ENCODE measurements around the gene HORMAD2. TPM values are rescaled to one million over a fixed set of nuclear protein-coding genes. Genes with fewer than 3 reads are reported as not detected.
A peak's percentile ranks its signal among the peaks of the same experiment; 100 is the strongest.
"Not testable (repeated sequence)": the region's sequence is repeated elsewhere in the genome, so short reads cannot be mapped to it uniquely, and the experiment has no call there.

The HORMAD2 gene
- total and polyA plus RNA-seq, 3 experiments from 2014 or later, result not detected

DNA sequence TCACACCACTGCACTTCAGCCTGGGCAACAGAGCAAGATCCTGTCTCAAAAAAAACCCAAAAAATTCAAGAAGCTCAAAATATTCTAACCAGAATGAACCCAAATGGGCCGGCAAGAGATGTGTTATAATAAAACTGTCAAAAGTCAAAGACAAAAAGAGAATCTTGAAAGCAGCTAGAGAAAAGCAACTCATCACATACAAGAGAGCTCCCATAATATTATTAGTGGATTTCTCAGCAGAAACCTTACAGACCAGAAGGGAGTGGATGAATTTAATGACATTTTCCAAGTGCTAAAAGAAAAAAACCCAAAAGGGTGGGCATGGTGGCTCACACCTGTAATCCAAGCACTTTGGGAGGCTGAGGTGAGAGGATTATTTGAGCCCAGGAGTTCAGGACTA lies 22.9 kb upstream of the HORMAD2 start:
- peaks cover 3 to 26% of the 10 kb centered on the region in 2 donors for H3K27me3 Mint-ChIP-seq
- no peak overlapping the region for H3K4me3 Mint-ChIP-seq
- H3K9me3 ChIP-seq (ENCODE audit: low read length), result no peaks in the 10 kb centered on the region
- CTCF ChIA-PET, result no interaction called here
- peaks cover 7 to 27% (median 21%) of the 10 kb centered on the region in 5 donors for H3K9me3 Mint-ChIP-seq
- no peaks in the 10 kb centered on the region for H3K27me3 ChIP-seq (ENCODE audit: insufficient read depth, low read length, poor library complexity, severe bottlenecking)
- H3K4me1 ChIP-seq (ENCODE audit: insufficient read depth, low read length), result no peaks in the 10 kb centered on the region
- H3K4me3 ChIP-seq (ENCODE audit: low read length), result no peak overlapping the region
- no peaks in the 10 kb centered on the region for H3K4me1 Mint-ChIP-seq
- no peak overlapping the region for H3K27ac ChIP-seq (ENCODE audit: low read depth, low read length)
- DNase-seq, result no peak
- H3K36me3 ChIP-seq (ENCODE audit: insufficient read depth, low read length), result no peaks in the 10 kb centered on the region
- POLR2A ChIA-PET, result no interaction called here
- peaks cover 2 to 26% (median 2%) of the 10 kb centered on the region in 3 donors for H3K36me3 Mint-ChIP-seq
- no peak overlapping the region for H3K27ac Mint-ChIP-seq

DNA sequence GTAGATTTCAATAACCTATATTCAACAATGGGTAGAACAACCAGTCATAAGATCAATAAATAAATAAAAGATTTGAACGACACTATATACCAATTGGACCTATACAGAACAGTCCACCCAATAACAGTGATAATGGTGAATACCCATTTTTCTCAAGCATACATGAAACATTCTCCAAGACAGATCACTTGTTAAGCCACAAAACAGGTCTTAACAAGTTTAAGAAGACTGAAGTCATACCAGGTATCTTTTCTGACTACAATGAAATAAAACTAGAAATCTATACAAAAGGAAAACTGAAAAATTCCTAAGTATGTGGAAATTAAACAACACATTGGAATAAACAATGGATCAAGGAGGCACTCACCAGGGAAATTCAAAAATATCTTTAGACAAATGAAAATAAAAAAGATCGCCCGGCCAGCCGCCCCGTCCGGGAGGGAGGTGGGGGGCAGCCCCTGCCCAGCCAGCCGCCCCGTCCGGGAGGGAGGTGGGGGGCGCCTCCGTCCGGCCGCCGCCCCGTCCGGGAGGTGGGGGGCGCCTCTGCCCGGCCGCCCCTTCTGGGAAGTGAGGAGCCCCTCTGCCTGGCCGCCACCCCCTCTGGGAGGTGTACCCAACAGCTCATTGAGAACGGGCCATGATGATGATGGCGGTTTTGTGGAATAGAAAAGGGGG lies 20.8 kb upstream of the HORMAD2 start:
- H3K27me3 ChIP-seq (ENCODE audit: insufficient read depth, low read length, poor library complexity, severe bottlenecking); H3K36me3 ChIP-seq (ENCODE audit: insufficient read depth, low read length); DNase-seq; H3K4me1 Mint-ChIP-seq; H3K9me3 ChIP-seq (ENCODE audit: low read length); CTCF ChIA-PET; POLR2A ChIA-PET; H3K4me3 ChIP-seq (ENCODE audit: low read length); H3K4me3 Mint-ChIP-seq; H3K27ac ChIP-seq (ENCODE audit: low read depth, low read length); H3K4me1 ChIP-seq (ENCODE audit: insufficient read depth, low read length): not testable (repeated sequence)
- peaks cover 2 to 28% (median 2%) of the 10 kb centered on the region in 3 donors for H3K36me3 Mint-ChIP-seq
- H3K9me3 Mint-ChIP-seq, result peaks cover 16 to 46% (median 36%) of the 10 kb centered on the region in 5 donors
- H3K27me3 Mint-ChIP-seq, result peaks cover 7 to 35% of the 10 kb centered on the region in 2 donors
- H3K27ac Mint-ChIP-seq, result peak overlapping the region in 1 of 8 donors; percentile 22

DNA sequence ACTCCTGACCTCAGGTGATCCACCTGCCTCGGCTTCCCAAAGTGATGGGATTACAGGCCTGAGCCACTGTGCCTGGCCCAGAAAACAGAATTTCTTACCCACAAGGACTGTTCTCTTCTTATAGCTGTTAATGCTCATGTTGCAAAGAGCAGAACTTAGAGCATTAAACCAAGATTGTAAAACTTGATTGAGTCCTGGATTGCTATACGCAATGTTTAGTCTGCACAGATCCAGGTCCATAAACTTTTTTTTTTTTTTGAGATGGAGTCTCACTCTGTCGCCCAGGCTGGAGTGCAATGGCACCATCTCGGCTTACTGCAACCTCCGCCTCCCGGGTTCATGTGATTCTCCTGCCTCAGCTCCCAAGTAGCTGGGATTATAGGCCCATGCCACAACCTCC lies 19.2 kb upstream of the HORMAD2 start:
- H3K4me1 Mint-ChIP-seq; H3K27ac ChIP-seq (ENCODE audit: low read depth, low read length); DNase-seq; H3K4me1 ChIP-seq (ENCODE audit: insufficient read depth, low read length); H3K4me3 Mint-ChIP-seq; H3K9me3 ChIP-seq (ENCODE audit: low read length); CTCF ChIA-PET; H3K27ac Mint-ChIP-seq; H3K27me3 ChIP-seq (ENCODE audit: insufficient read depth, low read length, poor library complexity, severe bottlenecking); H3K4me3 ChIP-seq (ENCODE audit: low read length); H3K36me3 ChIP-seq (ENCODE audit: insufficient read depth, low read length): not testable (repeated sequence)
- POLR2A ChIA-PET, result interaction anchor here (0.7 kb wide), 1 partner anchor 492 kb away, joined by 5 read pairs; no protein-coding TSS in a partner anchor
- peaks cover 7 to 39% of the 10 kb centered on the region in 2 donors for H3K27me3 Mint-ChIP-seq
- peaks cover 22 to 53% (median 44%) of the 10 kb centered on the region in 5 donors for H3K9me3 Mint-ChIP-seq
- peaks cover 1 to 35% (median 2%) of the 10 kb centered on the region in 3 donors for H3K36me3 Mint-ChIP-seq

DNA sequence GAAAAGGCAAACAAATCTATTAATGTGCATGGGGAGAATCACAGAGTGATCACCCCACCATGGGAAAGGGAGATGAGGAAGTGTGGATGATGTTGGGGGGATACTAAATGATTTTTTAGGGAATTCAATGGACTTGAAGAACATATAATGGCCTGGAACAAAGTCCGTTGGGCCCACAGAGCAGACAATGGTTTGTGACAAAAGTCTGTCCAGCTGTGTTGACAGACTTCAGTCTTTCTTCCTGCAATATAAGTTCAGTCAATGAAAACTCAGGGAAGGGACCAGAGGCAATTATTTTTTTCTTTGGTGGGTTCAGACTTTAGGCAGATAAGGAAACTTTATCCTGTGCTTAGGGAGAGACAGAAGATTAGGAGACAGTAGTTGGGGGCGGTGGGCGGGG lies 18.0 kb upstream of the HORMAD2 start:
- H3K4me3 Mint-ChIP-seq, result no peak overlapping the region
- peaks cover 21 to 43% (median 40%) of the 10 kb centered on the region in 5 donors for H3K9me3 Mint-ChIP-seq
- peaks cover 5% of the 10 kb centered on the region for H3K9me3 ChIP-seq (ENCODE audit: low read length)
- DNase-seq, result no peak
- H3K27me3 Mint-ChIP-seq, result peaks cover 4 to 36% of the 10 kb centered on the region in 2 donors
- H3K4me1 ChIP-seq (ENCODE audit: insufficient read depth, low read length), result no peaks in the 10 kb centered on the region
- no peaks in the 10 kb centered on the region for H3K36me3 ChIP-seq (ENCODE audit: insufficient read depth, low read length)
- no peak overlapping the region for H3K27ac Mint-ChIP-seq
- ChIA-PET POLR2A (no interaction called here), CTCF (no interaction called here)
- no peak overlapping the region for H3K4me3 ChIP-seq (ENCODE audit: low read length)
- peaks cover 0 to 23% (median 2%) of the 10 kb centered on the region in 3 donors for H3K36me3 Mint-ChIP-seq
- no peaks in the 10 kb centered on the region for H3K27me3 ChIP-seq (ENCODE audit: insufficient read depth, low read length, poor library complexity, severe bottlenecking)
- H3K4me1 Mint-ChIP-seq, result no peaks in the 10 kb centered on the region
- H3K27ac ChIP-seq (ENCODE audit: low read depth, low read length), result no peak overlapping the region

DNA sequence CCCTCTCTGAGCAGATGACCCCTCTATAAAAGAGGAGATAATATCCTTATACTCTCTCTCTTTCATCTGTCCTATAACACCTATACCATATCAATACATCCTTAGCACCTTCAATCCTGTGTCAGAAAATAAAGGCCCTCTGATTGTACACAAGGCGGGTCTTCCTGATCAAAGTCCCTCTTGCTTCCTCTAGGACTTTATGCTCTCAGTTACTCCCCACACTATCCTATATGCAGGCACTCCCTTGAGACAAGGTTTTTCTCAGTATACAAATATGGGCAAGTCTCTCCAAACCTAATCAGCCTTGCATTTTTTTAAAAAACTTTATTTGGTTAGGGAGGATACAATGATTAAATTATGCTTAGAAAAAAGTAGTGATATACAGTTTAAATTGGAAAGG lies 17.3 kb upstream of the HORMAD2 start:
- H3K27me3 Mint-ChIP-seq, result peaks cover 4 to 36% of the 10 kb centered on the region in 2 donors
- no peak for DNase-seq
- POLR2A ChIA-PET, result no interaction called here

DNA sequence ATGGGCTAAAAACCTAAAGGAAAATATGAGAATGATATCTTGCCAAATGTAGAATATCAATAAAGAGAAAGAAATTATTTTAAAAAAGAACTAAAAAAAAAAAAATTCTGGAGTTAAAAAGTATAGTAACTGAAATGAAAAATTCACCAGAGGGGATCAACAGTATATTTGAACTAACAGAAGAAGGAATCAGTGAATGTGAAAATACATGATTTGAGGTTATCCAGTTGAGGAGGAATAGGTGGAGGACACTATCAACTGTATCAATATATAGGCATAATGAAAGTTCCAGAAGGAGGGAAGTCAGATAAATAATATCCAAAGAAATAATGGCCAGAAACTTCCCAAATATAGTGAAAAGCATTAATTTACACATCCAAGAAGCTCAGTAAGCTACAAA lies 16.1 kb upstream of the HORMAD2 start:
- H3K36me3 ChIP-seq (ENCODE audit: insufficient read depth, low read length), result no peaks in the 10 kb centered on the region
- H3K4me3 Mint-ChIP-seq, result no peak overlapping the region
- no peaks in the 10 kb centered on the region for H3K27me3 ChIP-seq (ENCODE audit: insufficient read depth, low read length, poor library complexity, severe bottlenecking)
- H3K27ac ChIP-seq (ENCODE audit: low read depth, low read length), result no peak overlapping the region
- H3K27me3 Mint-ChIP-seq, result peaks cover 4 to 28% of the 10 kb centered on the region in 2 donors
- no peak overlapping the region for H3K4me3 ChIP-seq (ENCODE audit: low read length)
- H3K9me3 ChIP-seq (ENCODE audit: low read length), result peaks cover 5% of the 10 kb centered on the region
- no peak for DNase-seq
- H3K9me3 Mint-ChIP-seq, result peaks cover 14 to 34% (median 29%) of the 10 kb centered on the region in 5 donors
- no peaks in the 10 kb centered on the region for H3K4me1 ChIP-seq (ENCODE audit: insufficient read depth, low read length)
- peaks cover 0 to 20% (median 0%) of the 10 kb centered on the region in 3 donors for H3K36me3 Mint-ChIP-seq
- ChIA-PET POLR2A (no interaction called here), CTCF (no interaction called here)
- H3K27ac Mint-ChIP-seq, result no peak overlapping the region
- no peaks in the 10 kb centered on the region for H3K4me1 Mint-ChIP-seq

More for the DNA sequence above, 17.3 kb upstream of the HORMAD2 start:
- Mint-ChIP-seq H3K4me3 (no peak overlapping the region), H3K4me1 (no peaks in the 10 kb centered on the region), H3K27ac (no peak overlapping the region), H3K36me3 (peaks cover 0 to 20% (median 0%) of the 10 kb centered on the region in 3 donors), H3K9me3 (peaks cover 18 to 39% (median 37%) of the 10 kb centered on the region in 5 donors)
- Histone ChIP-seq H3K4me3 (ENCODE audit: low read length) (no peak overlapping the region), H3K9me3 (ENCODE audit: low read length) (peaks cover 5% of the 10 kb centered on the region), H3K27ac (ENCODE audit: low read depth, low read length) (no peak overlapping the region), H3K4me1 (ENCODE audit: insufficient read depth, low read length) (no peaks in the 10 kb centered on the region), H3K27me3 (ENCODE audit: insufficient read depth, low read length, poor library complexity, severe bottlenecking) (no peaks in the 10 kb centered on the region), H3K36me3 (ENCODE audit: insufficient read depth, low read length) (no peaks in the 10 kb centered on the region)
- CTCF ChIA-PET, result no interaction called here

DNA sequence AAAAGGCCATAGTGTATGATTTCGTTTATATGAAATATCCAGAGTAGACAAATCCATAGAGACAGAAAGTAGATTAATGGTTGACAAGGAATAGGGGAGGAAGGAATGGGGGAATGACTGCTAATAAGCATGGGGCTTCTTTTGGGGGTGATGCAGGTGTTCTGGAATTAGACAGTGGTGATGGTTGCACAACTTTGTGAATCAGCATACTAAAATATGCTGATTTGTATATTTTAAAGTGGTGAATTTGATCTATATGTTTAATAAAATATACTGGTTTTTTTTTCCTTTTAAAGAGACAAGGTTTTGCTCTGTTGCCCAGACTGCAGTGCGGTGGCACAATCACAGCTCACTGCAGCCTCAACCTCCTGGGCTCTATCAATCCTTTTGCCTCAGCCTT lies 6.5 kb upstream of the HORMAD2 start:
- Mint-ChIP-seq H3K36me3 (peaks cover 0 to 1% (median 0%) of the 10 kb centered on the region in 3 donors), H3K27me3 (peaks cover 6 to 10% of the 10 kb centered on the region in 2 donors), H3K9me3 (no peaks in the 10 kb centered on the region), H3K4me1 (peaks cover 4 to 9% (median 8%) of the 10 kb centered on the region in 3 donors), H3K27ac (no peak overlapping the region), H3K4me3 (no peak overlapping the region)
- no peak overlapping the region for H3K4me3 ChIP-seq (ENCODE audit: low read length)
- H3K27me3 ChIP-seq (ENCODE audit: insufficient read depth, low read length, poor library complexity, severe bottlenecking), result no peaks in the 10 kb centered on the region
- peaks cover 3% of the 10 kb centered on the region for H3K4me1 ChIP-seq (ENCODE audit: insufficient read depth, low read length)
- CTCF ChIA-PET, result no interaction called here
- H3K27ac ChIP-seq (ENCODE audit: low read depth, low read length), result no peak overlapping the region
- no peak for DNase-seq
- POLR2A ChIA-PET, result no interaction called here
- H3K36me3 ChIP-seq (ENCODE audit: insufficient read depth, low read length), result no peaks in the 10 kb centered on the region
- no peaks in the 10 kb centered on the region for H3K9me3 ChIP-seq (ENCODE audit: low read length)

DNA sequence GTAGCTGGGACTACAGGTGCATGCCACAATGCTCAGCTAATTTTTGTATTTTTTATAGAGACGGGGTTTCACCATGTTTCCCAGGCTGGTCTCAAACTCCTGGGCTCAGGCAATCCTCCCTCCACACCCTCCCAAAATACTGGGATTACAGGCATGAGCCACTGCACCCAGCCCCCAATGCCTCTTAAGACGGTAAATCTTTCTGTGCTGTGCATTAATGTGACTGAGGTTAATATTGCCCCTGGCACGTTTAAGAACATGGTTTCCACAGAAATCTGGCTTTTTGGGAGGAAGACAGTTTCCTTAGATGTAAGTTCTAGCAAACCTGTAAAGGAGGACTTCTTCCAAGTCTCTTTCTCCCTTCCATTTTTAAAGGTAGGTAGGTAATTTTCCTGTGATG lies 6.1 kb upstream of the HORMAD2 start:
- Mint-ChIP-seq H3K4me1 (peaks cover 9 to 13% (median 12%) of the 10 kb centered on the region in 3 donors), H3K4me3 (no peak overlapping the region), H3K27me3 (peaks cover 6 to 10% of the 10 kb centered on the region in 2 donors), H3K27ac (no peak overlapping the region), H3K36me3 (peaks cover 0 to 1% (median 0%) of the 10 kb centered on the region in 3 donors), H3K9me3 (no peaks in the 10 kb centered on the region)
- no peak overlapping the region for H3K27ac ChIP-seq (ENCODE audit: low read depth, low read length)
- POLR2A ChIA-PET, result no interaction called here
- H3K9me3 ChIP-seq (ENCODE audit: low read length), result no peaks in the 10 kb centered on the region
- DNase-seq, result no peak
- peaks cover 7% of the 10 kb centered on the region for H3K4me1 ChIP-seq (ENCODE audit: insufficient read depth, low read length)
- no peak overlapping the region for H3K4me3 ChIP-seq (ENCODE audit: low read length)
- CTCF ChIA-PET, result no interaction called here
- H3K36me3 ChIP-seq (ENCODE audit: insufficient read depth, low read length), result no peaks in the 10 kb centered on the region
- H3K27me3 ChIP-seq (ENCODE audit: insufficient read depth, low read length, poor library complexity, severe bottlenecking), result no peaks in the 10 kb centered on the region

Data from CD8-positive, alpha-beta memory T cell (primary cell).